Tibial artery (tissue), 4 donors: ENCODE results near the gene ADCK1.

Experiments used
- DNase-seq, 2 donors: peaks; one replicate each; pipeline ENCODE4 v3.0.0-alpha.2; 2019
- H3K27ac ChIP-seq, 2 donors: fragments of 200-600 bp; sonication (generic) in 1 of 2; 1 replicate in 1 of 2; 2 replicates in 1 of 2; pipeline ENCODE4 v1.5.1; 2018 to 2019; ENCODE audit warnings: mild to moderate bottlenecking in 1 of 2
- H3K27me3 ChIP-seq, 2 donors: fragments of 200-600 bp; sonication (generic) in 1 of 2; one replicate each; pipeline versions ENCODE4 v1.5.1 to v1.6.0; 2016 to 2019
- H3K36me3 ChIP-seq, 3 donors: fragments of 200-600 bp; sonication (generic) in 2 of 3; one replicate each; pipeline ENCODE4 v1.5.1; 2016 to 2019; ENCODE audit warnings: mild to moderate bottlenecking in 2 of 3
- H3K4me1 ChIP-seq, 4 donors: fragments of 200-600 bp; sonication (generic) in 2 of 4; 1 replicate in 3 of 4; 2 replicates in 1 of 4; pipeline ENCODE4 v1.5.1; 2016 to 2019
- H3K4me3 ChIP-seq, 2 donors: fragments of 200-600 bp; sonication (generic) in 1 of 2; 1 replicate in 1 of 2; 2 replicates in 1 of 2; pipeline ENCODE4 v1.5.1; 2018 to 2019; ENCODE audit warnings: mild to moderate bottlenecking in 2 of 2
- H3K9me3 ChIP-seq, 3 donors: fragments of 200-600 bp; sonication (generic) in 1 of 3; one replicate each; pipeline ENCODE4 v1.5.1; 2016 to 2019
- intact Hi-C: fragments of 100-400 bp; cut with DNase I; formaldehyde crosslinking; loops from one replicate; pipeline ENCODE4 v1.15.0; 2023; ENCODE audit warnings: low total_unique reads
- TF ChIP-seq, protein P1 (sequence below), 2 experiments: fragments of 200-600 bp in 1 of 2; fragments of 450-650 bp in 1 of 2; IDR thresholded peaks; one replicate each; pipeline ENCODE4 v1.5.1; 2017 to 2019; ENCODE audit warnings: antibody characterized with exemption in 2 of 2, mild to moderate bottlenecking in 1 of 2, moderate library complexity in 1 of 2

The ADCK1 gene

DNA sequence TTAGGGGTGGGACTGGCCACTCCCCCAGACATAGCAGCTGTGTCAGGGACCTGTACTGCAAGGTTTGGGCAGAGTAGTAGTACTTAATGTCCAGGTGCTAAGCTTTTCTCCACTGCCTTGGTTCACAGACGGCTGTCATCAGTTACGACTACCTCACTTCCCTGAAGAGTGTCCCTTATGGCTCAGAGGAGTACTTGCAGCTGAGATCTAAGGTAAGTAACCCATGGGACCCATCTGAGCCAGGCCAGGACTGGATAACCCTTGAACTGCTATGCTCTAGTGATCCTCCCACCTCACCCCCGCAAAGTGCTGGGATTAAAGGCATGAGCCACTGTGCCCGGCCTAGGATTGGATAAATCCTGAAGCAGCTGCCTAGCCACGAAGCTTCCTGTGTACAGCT, 22.4 kb downstream of the ADCK1 start:
- TF ChIP-seq, protein P1, sequence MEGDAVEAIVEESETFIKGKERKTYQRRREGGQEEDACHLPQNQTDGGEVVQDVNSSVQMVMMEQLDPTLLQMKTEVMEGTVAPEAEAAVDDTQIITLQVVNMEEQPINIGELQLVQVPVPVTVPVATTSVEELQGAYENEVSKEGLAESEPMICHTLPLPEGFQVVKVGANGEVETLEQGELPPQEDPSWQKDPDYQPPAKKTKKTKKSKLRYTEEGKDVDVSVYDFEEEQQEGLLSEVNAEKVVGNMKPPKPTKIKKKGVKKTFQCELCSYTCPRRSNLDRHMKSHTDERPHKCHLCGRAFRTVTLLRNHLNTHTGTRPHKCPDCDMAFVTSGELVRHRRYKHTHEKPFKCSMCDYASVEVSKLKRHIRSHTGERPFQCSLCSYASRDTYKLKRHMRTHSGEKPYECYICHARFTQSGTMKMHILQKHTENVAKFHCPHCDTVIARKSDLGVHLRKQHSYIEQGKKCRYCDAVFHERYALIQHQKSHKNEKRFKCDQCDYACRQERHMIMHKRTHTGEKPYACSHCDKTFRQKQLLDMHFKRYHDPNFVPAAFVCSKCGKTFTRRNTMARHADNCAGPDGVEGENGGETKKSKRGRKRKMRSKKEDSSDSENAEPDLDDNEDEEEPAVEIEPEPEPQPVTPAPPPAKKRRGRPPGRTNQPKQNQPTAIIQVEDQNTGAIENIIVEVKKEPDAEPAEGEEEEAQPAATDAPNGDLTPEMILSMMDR (IDR thresholded peaks at IDR 0.05), result no peak
- H3K4me1 ChIP-seq, result no peaks in the 10 kb centered on the region
- H3K9me3 ChIP-seq, result no peaks in the 10 kb centered on the region
- no peak for DNase-seq
- peaks cover 10 to 41% (median 21%) of the 10 kb centered on the region in 3 donors for H3K36me3 ChIP-seq
- no peak overlapping the region for H3K27ac ChIP-seq
- no peak overlapping the region for H3K4me3 ChIP-seq
- H3K27me3 ChIP-seq, result no peaks in the 10 kb centered on the region
- intact Hi-C loops, result no loop called here

DNA sequence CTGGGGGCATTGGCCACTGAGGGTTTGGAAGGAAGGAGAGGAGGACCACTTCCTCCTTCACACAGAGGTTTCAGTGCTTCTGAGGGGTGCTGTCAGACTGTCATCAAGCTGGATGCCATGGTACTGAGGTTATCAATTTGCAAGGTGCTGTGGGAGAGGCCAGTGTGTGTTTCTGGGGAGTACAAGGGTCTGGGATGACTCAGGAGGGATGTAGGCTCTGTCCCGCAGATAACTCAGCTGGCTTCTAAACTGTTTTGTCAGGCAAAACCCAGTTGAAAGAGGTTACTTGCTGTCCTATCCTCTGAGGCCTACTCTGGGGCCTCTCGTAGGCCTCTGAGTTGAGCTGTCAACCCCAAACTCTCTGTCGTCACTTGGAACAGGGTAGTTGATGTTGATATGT, 22.8 kb downstream of the ADCK1 start:
- Histone ChIP-seq H3K4me3 (no peak overlapping the region), H3K27me3 (no peaks in the 10 kb centered on the region), H3K27ac (no peak overlapping the region), H3K36me3 (peaks cover 10 to 41% (median 21%) of the 10 kb centered on the region in 3 donors), H3K4me1 (no peaks in the 10 kb centered on the region), H3K9me3 (no peaks in the 10 kb centered on the region)
- TF ChIP-seq, protein P1 (IDR thresholded peaks at IDR 0.05), result no peak
- no peak for DNase-seq
- intact Hi-C loops, result no loop called here

DNA sequence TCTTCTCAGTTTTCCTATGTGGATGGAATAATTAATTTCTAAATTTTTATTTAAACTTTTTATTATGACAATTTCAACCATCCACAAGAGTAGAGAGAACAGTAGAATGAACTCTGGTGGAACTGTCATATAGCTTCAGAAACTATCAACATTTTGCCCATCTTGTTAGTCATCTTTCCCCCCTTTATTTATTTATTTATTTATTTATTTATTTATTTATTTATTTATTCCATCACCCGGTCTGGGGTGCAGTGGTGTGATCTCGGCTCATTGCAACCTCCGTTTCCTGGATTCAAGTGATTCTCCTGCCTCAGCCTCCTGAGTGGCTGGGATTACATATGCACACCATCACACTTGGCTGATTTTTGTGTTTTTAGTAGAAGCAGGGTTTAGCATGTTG, 23.5 kb downstream of the ADCK1 start:
- intact Hi-C loops, result no loop called here
- no peak for DNase-seq
- TF ChIP-seq, protein P1 (IDR thresholded peaks at IDR 0.05), result no peak

DNA sequence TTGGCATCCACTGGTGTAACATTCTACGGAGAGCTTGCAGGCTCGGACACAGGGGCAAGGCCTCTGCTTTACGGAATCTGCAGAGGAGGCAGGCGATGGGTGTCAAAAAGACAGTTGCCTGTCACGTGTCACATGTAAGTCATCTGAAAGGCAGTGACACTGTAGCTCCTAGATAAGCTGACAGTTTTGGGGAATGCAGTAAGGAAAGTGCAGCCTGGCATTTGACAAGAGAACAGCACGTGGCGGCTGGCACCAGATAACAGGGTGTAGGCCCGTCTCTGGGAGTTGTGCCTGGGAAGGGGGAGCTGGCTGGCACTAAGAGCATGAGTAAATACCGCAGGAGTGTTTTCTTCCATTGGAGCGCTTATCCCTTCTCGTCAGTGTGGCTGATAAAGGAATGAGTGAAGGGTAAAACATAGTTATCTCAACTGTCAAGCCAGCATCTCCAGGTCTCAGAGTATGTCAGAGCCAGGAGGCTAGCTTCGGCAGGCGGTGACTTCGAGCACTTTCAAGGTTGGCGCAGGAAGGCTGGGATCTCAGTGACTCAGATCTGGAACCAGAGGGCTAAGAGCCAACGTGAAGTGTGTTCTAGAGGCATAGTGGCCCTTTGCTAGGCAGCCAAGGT, 26.1 kb downstream of the ADCK1 start:
- Histone ChIP-seq H3K4me3 (no peak overlapping the region), H3K4me1 (no peaks in the 10 kb centered on the region), H3K36me3 (peaks cover 10 to 34% (median 17%) of the 10 kb centered on the region in 3 donors), H3K9me3 (no peaks in the 10 kb centered on the region), H3K27ac (no peak overlapping the region), H3K27me3 (no peaks in the 10 kb centered on the region)
- intact Hi-C loops, result no loop called here
- DNase-seq, result no peak
- TF ChIP-seq, protein P1 (IDR thresholded peaks at IDR 0.05), result no peak

More for the DNA sequence above, 23.5 kb downstream of the ADCK1 start:
- no peak overlapping the region for H3K27ac ChIP-seq
- H3K36me3 ChIP-seq, result peaks cover 10 to 41% (median 20%) of the 10 kb centered on the region in 3 donors
- H3K4me1 ChIP-seq, result no peaks in the 10 kb centered on the region
- no peak overlapping the region for H3K4me3 ChIP-seq
- no peaks in the 10 kb centered on the region for H3K9me3 ChIP-seq
- H3K27me3 ChIP-seq, result no peaks in the 10 kb centered on the region

DNA sequence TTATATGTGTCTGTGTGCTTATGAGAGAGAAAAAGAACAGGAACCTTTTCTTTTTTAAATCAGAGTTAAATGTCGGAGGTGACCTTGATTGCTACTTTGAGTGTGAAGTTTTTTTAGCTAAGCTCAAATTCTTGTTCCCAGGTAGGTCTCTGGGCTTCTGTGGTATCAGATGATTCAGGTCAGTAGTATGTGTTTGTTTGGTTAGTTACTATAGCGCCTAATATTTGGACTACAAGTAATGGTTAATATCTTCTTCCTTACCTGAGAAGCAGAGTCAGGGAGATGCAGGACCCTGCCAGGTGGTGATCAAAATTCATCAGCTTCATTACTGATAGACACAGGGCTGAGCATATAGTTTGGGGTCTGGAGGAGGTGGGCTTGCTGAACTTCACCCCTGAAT, 30.8 kb downstream of the ADCK1 start:
- Histone ChIP-seq H3K9me3 (no peaks in the 10 kb centered on the region), H3K4me3 (no peak overlapping the region), H3K4me1 (no peaks in the 10 kb centered on the region), H3K27me3 (no peaks in the 10 kb centered on the region), H3K27ac (no peak overlapping the region), H3K36me3 (peaks cover 11 to 16% (median 14%) of the 10 kb centered on the region in 3 donors)
- intact Hi-C loops, result no loop called here
- no peak for DNase-seq
- TF ChIP-seq, protein P1 (IDR thresholded peaks at IDR 0.05), result no peak
